ENCODE measurements around the gene REEP6.
"Not testable (repeated sequence)": the region's sequence is repeated elsewhere in the genome, so short reads cannot be mapped to it uniquely, and the experiment has no call there.

Gene REEP6

DNA sequence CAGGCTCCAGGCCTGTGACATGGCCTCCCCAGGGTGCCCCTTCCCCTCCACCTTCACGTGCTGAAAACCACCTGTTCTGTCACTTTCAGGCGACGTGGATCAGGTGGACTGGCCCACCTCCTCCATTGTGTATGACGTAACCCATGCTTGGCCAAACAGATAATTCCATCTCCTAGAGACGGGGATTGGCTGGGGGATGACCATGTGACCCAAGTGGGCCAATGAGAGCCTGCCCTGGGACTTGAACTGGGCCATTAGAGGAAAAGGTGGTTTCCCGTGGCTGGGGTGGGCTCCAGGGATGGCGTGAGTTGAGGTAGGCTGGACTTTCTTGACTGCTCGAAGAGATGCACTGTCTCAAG, 25.4 kb downstream of the REEP6 start:
- TF ChIP-seq, protein P1, sequence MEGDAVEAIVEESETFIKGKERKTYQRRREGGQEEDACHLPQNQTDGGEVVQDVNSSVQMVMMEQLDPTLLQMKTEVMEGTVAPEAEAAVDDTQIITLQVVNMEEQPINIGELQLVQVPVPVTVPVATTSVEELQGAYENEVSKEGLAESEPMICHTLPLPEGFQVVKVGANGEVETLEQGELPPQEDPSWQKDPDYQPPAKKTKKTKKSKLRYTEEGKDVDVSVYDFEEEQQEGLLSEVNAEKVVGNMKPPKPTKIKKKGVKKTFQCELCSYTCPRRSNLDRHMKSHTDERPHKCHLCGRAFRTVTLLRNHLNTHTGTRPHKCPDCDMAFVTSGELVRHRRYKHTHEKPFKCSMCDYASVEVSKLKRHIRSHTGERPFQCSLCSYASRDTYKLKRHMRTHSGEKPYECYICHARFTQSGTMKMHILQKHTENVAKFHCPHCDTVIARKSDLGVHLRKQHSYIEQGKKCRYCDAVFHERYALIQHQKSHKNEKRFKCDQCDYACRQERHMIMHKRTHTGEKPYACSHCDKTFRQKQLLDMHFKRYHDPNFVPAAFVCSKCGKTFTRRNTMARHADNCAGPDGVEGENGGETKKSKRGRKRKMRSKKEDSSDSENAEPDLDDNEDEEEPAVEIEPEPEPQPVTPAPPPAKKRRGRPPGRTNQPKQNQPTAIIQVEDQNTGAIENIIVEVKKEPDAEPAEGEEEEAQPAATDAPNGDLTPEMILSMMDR (IDR thresholded peaks at IDR 0.05; ENCODE audit: poor library complexity, severe bottlenecking): no peak
- peaks cover 4% of the 10 kb centered on the region for H3K4me1 ChIP-seq (ENCODE audit: insufficient read depth, poor library complexity, severe bottlenecking)
- H3K4me3 ChIP-seq (ENCODE audit: severe bottlenecking): no peak overlapping the region
- H3K9me3 ChIP-seq (ENCODE audit: severe bottlenecking): peaks cover 2% of the 10 kb centered on the region
- ATAC-seq (ENCODE audit: low read depth): no peak
- DNase-seq (ENCODE audit: low spot score): no peak
- no peaks in the 10 kb centered on the region for H3K36me3 ChIP-seq (ENCODE audit: low read depth)
- no peak overlapping the region for H3K27ac ChIP-seq (ENCODE audit: poor library complexity, severe bottlenecking)
- H3K27me3 ChIP-seq (ENCODE audit: insufficient read depth, poor library complexity, severe bottlenecking): no peaks in the 10 kb centered on the region

DNA sequence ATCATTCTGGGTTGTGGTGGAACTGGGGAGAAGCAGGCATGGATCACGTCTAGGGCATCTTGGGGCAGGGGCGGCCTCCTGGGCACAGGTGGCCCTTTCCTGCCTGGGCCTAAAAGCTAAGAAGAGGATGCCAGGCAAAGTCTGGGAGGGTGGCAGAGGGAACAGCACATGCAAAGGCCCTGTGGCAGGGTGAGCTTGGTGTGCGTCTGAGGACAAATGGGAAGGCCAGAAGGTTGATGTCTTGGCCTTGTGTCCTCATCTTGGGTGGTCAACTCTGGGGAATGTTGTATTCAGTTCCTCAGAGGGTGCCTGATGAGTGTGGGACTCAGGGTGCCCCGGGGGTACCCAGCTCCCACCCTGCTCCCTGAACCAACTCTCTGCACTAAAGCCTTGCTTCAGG, 27.5 kb downstream of the REEP6 start:
- ATAC-seq (ENCODE audit: low read depth) (no peak), DNase-seq (ENCODE audit: low spot score) (no peak)
- Histone ChIP-seq H3K36me3 (ENCODE audit: low read depth) (no peaks in the 10 kb centered on the region), H3K27me3 (ENCODE audit: insufficient read depth, poor library complexity, severe bottlenecking) (peaks cover 10% of the 10 kb centered on the region), H3K9me3 (ENCODE audit: severe bottlenecking) (no peaks in the 10 kb centered on the region), H3K4me1 (ENCODE audit: insufficient read depth, poor library complexity, severe bottlenecking) (no peaks in the 10 kb centered on the region), H3K4me3 (ENCODE audit: severe bottlenecking) (no peak overlapping the region), H3K27ac (ENCODE audit: poor library complexity, severe bottlenecking) (no peak overlapping the region)
- TF ChIP-seq, protein P1 (IDR thresholded peaks at IDR 0.05; ENCODE audit: poor library complexity, severe bottlenecking): no peak

GRCh38 chr19:1519802-1520201, 28.8 kb downstream of the REEP6 start:
- not testable (repeated sequence) for ATAC-seq (ENCODE audit: low read depth); H3K4me3 ChIP-seq (ENCODE audit: severe bottlenecking)
- H3K27me3 ChIP-seq (ENCODE audit: insufficient read depth, poor library complexity, severe bottlenecking): peaks cover 19% of the 10 kb centered on the region

DNA sequence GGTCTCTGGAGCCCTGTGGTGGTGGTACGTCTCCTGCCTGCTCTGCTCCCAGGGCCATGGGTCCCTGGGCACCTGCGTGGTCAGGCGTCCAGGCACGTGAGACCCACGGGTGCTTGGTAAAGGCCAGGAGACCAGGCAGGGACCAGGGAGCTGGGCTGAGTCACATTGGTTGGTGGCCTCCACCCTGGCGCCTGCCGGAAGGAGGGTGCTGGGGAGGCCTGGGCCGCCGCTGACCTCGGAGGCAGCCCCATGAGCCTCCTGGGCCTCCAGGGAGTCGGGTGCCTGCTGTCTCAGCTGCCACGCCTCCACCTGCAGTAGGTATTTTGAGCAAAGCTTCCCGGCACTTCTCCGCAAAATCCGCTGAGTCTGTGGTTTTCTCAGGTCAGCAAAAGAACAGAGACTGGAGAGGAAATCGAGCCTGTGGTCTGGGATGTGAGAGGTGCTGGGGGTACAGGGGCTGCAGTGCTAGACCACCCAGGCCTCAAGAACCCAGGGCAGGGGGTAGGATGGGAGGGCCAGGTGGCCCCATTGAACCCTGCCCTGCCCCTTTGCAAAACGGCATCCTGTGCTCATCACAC, 29.3 kb downstream of the REEP6 start:
- no peaks in the 10 kb centered on the region for H3K9me3 ChIP-seq (ENCODE audit: severe bottlenecking)
- no peaks in the 10 kb centered on the region for H3K36me3 ChIP-seq (ENCODE audit: low read depth)
- TF ChIP-seq, protein P1 (IDR thresholded peaks at IDR 0.05; ENCODE audit: poor library complexity, severe bottlenecking): no peak
- DNase-seq (ENCODE audit: low spot score) (no peak), ATAC-seq (ENCODE audit: low read depth) (no peak; the same call in 2 of the 3 replicates)
- peaks cover 23% of the 10 kb centered on the region for H3K27me3 ChIP-seq (ENCODE audit: insufficient read depth, poor library complexity, severe bottlenecking)
- no peak overlapping the region for H3K27ac ChIP-seq (ENCODE audit: poor library complexity, severe bottlenecking)
- no peaks in the 10 kb centered on the region for H3K4me1 ChIP-seq (ENCODE audit: insufficient read depth, poor library complexity, severe bottlenecking)
- H3K4me3 ChIP-seq (ENCODE audit: severe bottlenecking): no peak overlapping the region

More at GRCh38 chr19:1519802-1520201, 28.8 kb downstream of the REEP6 start:
- not testable (repeated sequence) for H3K36me3 ChIP-seq (ENCODE audit: low read depth); H3K27ac ChIP-seq (ENCODE audit: poor library complexity, severe bottlenecking); H3K4me1 ChIP-seq (ENCODE audit: insufficient read depth, poor library complexity, severe bottlenecking); DNase-seq (ENCODE audit: low spot score); H3K9me3 ChIP-seq (ENCODE audit: severe bottlenecking)

DNA sequence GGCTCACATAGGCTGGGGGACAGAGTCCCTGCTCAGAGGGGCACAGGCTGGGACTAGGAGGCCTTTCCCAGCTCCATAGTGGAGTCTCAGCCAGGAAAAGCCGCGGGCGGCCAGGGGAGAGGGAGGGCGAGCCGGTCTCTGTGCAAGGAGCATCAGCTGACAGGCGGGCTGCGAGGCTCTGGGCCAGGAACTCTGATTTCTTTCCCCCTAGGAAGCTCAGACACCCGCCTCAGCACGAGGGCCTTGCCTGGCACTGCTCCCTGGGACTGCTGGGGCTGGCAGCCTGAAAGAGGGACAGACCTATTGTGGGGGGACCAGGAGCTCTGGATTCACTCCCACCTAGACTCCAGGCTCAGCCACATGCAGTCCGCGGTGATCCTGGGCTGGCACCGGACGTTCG, 30.7 kb downstream of the REEP6 start:
- TF ChIP-seq, protein P1 (IDR thresholded peaks at IDR 0.05; ENCODE audit: poor library complexity, severe bottlenecking): no peak
- DNase-seq (ENCODE audit: low spot score): no peak
- no peaks in the 10 kb centered on the region for H3K4me1 ChIP-seq (ENCODE audit: insufficient read depth, poor library complexity, severe bottlenecking)
- no peak overlapping the region for H3K4me3 ChIP-seq (ENCODE audit: severe bottlenecking)
- no peak overlapping the region for H3K27ac ChIP-seq (ENCODE audit: poor library complexity, severe bottlenecking)
- H3K36me3 ChIP-seq (ENCODE audit: low read depth): no peaks in the 10 kb centered on the region
- H3K27me3 ChIP-seq (ENCODE audit: insufficient read depth, poor library complexity, severe bottlenecking): peaks cover 31% of the 10 kb centered on the region
- no peaks in the 10 kb centered on the region for H3K9me3 ChIP-seq (ENCODE audit: severe bottlenecking)
- no peak for ATAC-seq (ENCODE audit: low read depth)

Data from RWPE2 (cell line).